ENCODE data around the gene CCR5AS.
A peak's percentile ranks its signal among the peaks of the same experiment; 100 is the strongest.

CCR5AS gene

DNA sequence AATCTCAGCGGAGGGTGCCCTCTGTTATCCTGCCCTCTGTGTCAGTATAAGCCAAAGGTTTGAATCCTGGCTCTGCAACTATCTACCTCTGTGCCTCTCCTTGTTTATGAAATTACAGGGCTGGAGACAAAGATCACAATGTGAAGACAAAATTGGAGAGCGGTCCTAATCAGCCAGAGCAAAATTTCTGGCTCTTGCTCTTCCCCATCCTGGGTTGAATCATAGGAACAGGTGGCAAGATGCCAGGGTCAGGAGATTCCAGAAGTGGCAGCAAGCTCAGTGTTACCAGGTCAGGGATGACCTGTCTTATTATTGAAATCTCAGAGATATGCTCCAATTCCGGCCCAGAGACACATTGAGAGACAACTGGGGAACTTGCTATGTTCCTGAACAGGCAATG, 55.2 kb downstream of the CCR5AS start:
- Histone ChIP-seq H3K4me1 (ENCODE audit: low read depth, poor library complexity, severe bottlenecking) (peaks cover 67% of the 10 kb centered on the region), H4K20me1 (ENCODE audit: insufficient read depth) (no peaks in the 10 kb centered on the region), H3K79me2 (ENCODE audit: insufficient read depth, low read depth) (no peaks in the 10 kb centered on the region), H3K4me3 (IDR thresholded peaks at IDR 0.05; ENCODE audit: insufficient read depth, low read depth, low read length) (no peak overlapping the region), H2AFZ (ENCODE audit: low read depth) (no peak overlapping the region), H3K27me3 (ENCODE audit: insufficient read depth, low read depth) (no peaks in the 10 kb centered on the region), H3K9ac (no peak overlapping the region), H3K27ac (peak overlapping the region; percentile 80; the same call in 1 of the 2 replicates), H3K4me2 (peak overlapping the region; percentile 92; the same call in 1 of the 2 replicates), H3K36me3 (ENCODE audit: insufficient read depth) (no peaks in the 10 kb centered on the region)
- TF ChIP-seq, protein P1, sequence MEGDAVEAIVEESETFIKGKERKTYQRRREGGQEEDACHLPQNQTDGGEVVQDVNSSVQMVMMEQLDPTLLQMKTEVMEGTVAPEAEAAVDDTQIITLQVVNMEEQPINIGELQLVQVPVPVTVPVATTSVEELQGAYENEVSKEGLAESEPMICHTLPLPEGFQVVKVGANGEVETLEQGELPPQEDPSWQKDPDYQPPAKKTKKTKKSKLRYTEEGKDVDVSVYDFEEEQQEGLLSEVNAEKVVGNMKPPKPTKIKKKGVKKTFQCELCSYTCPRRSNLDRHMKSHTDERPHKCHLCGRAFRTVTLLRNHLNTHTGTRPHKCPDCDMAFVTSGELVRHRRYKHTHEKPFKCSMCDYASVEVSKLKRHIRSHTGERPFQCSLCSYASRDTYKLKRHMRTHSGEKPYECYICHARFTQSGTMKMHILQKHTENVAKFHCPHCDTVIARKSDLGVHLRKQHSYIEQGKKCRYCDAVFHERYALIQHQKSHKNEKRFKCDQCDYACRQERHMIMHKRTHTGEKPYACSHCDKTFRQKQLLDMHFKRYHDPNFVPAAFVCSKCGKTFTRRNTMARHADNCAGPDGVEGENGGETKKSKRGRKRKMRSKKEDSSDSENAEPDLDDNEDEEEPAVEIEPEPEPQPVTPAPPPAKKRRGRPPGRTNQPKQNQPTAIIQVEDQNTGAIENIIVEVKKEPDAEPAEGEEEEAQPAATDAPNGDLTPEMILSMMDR (conservative IDR thresholded peaks at IDR 0.05; ENCODE audit: low read depth, low read length) = no peak

DNA sequence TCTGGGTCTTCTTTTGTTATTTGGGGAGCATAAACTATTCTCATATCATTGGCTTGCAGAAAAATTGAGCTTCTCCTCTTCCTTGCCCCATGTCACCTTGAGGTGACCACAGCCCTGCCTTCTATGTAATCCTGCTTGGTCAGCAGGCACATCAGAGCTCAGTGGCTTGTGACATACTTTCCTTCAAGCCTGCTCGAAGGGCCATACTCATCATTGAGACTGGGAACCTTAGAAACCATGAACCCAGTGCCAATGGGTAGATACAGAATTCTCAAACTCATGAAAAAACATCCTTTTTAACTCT, 56.7 kb downstream of the CCR5AS start:
- H3K36me3 ChIP-seq (ENCODE audit: insufficient read depth) = no peaks in the 10 kb centered on the region
- no peak overlapping the region; the same call in 1 of the 2 replicates for H3K9ac ChIP-seq
- peak overlapping the region; percentile 27 for H3K4me3 ChIP-seq (IDR thresholded peaks at IDR 0.05; ENCODE audit: insufficient read depth, low read depth, low read length)
- H3K27ac ChIP-seq = peak overlapping the region; percentile 80
- H3K79me2 ChIP-seq (ENCODE audit: insufficient read depth, low read depth) = no peaks in the 10 kb centered on the region
- peaks cover 67% of the 10 kb centered on the region for H3K4me1 ChIP-seq (ENCODE audit: low read depth, poor library complexity, severe bottlenecking)
- peak overlapping the region; percentile 92 for H3K4me2 ChIP-seq
- H2AFZ ChIP-seq (ENCODE audit: low read depth) = no peak overlapping the region
- H4K20me1 ChIP-seq (ENCODE audit: insufficient read depth) = no peaks in the 10 kb centered on the region
- no peaks in the 10 kb centered on the region for H3K27me3 ChIP-seq (ENCODE audit: insufficient read depth, low read depth)
- TF ChIP-seq, protein P1 (conservative IDR thresholded peaks at IDR 0.05; ENCODE audit: low read depth, low read length) = no peak

DNA sequence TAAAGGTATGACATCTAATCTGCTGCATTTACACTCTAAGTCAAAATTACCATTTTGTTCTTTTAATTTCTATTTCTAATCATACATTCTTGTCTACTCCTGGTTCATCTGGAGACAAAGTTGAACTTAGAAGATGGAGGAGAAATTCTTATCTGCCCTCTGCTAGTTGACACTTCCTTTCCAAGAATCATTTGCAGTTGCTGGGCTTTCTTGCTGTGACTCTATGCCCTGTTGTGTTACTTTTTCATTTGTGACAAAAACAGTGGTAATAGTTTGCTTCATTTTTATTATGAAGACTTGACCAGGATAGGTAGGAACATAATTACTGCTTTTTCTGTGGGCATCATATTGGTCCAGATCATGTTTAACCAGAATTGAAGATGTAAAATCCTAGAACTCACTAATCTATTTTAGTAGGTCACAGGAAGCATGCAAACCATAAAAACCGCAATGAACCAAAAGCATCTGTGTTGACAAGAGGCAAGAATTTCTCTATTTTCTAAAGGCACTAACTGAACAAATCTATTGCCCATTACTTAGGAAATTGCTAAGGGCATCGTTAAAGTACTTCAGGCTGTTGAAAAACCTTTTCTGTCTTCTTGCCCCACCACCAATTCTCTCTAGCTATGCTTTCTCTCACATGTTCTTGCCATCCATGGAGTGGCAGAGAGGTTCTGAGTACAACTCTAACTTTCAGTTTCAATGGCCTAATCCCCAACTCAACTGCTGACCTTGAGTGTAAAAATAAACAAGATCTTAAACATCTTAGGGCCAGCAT, 57.2 kb downstream of the CCR5AS start:
- H3K4me3 ChIP-seq (IDR thresholded peaks at IDR 0.05; ENCODE audit: insufficient read depth, low read depth, low read length) = peak overlapping the region; percentile 27
- H3K79me2 ChIP-seq (ENCODE audit: insufficient read depth, low read depth) = no peaks in the 10 kb centered on the region
- peak overlapping the region; percentile 20; the same call in 1 of the 2 replicates for H3K9ac ChIP-seq
- TF ChIP-seq, protein P1 (conservative IDR thresholded peaks at IDR 0.05; ENCODE audit: low read depth, low read length) = no peak
- no peaks in the 10 kb centered on the region for H4K20me1 ChIP-seq (ENCODE audit: insufficient read depth)
- no peaks in the 10 kb centered on the region for H3K36me3 ChIP-seq (ENCODE audit: insufficient read depth)
- H3K27me3 ChIP-seq (ENCODE audit: insufficient read depth, low read depth) = no peaks in the 10 kb centered on the region
- H3K27ac ChIP-seq = peak overlapping the region; percentile 80
- peak overlapping the region; percentile 92 for H3K4me2 ChIP-seq
- H3K4me1 ChIP-seq (ENCODE audit: low read depth, poor library complexity, severe bottlenecking) = peaks cover 67% of the 10 kb centered on the region
- 0 out of 2 replicates have a peak overlapping the region, but pooled peaks have one; percentile 18 for H2AFZ ChIP-seq (ENCODE audit: low read depth)

DNA sequence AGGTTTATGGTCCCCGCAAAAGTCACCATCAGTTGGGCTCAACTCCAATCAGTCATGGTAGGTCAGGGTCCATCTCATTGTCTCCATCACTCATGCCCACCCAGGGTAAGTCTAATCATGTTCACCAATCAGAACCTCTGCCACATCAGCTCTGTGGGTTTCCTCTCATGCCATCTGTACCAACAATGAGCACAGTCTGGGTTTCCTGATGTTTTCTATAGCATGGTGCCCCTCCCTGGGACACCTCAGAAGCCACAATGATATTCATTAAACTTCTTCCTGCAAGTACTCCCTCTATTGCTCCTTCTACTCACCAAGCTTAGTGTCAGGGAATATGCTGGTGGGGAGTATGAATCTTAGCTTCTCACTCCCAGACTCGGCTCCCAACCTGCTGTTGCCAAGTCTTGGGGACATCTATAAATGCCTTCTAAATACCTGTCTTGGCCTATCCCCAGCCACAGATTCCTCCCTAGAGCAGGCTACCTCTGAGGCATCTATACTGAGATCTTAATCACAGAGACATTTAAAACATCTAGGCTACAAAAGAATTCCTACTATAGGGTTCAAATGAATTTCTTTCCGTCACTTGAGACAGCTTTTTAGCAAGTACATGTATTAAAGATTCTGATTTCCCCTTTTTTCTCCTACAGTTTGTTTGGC, 57.9 kb downstream of the CCR5AS start:
- Histone ChIP-seq H3K4me3 (IDR thresholded peaks at IDR 0.05; ENCODE audit: insufficient read depth, low read depth, low read length) (no peak overlapping the region), H3K9ac (0 out of 2 replicates have a peak overlapping the region, but pooled peaks have one; percentile 20), H3K4me2 (peak overlapping the region; percentile 92), H2AFZ (ENCODE audit: low read depth) (peak overlapping the region; percentile 18), H3K27ac (peak overlapping the region; percentile 80), H4K20me1 (ENCODE audit: insufficient read depth) (no peaks in the 10 kb centered on the region), H3K36me3 (ENCODE audit: insufficient read depth) (no peaks in the 10 kb centered on the region), H3K4me1 (ENCODE audit: low read depth, poor library complexity, severe bottlenecking) (peaks cover 67% of the 10 kb centered on the region), H3K27me3 (ENCODE audit: insufficient read depth, low read depth) (no peaks in the 10 kb centered on the region), H3K79me2 (ENCODE audit: insufficient read depth, low read depth) (no peaks in the 10 kb centered on the region)
- TF ChIP-seq, protein P1 (conservative IDR thresholded peaks at IDR 0.05; ENCODE audit: low read depth, low read length) = no peak
